H9 (cell line): ENCODE results near the gene CALN1. TPM values are rescaled to one million over a fixed set of nuclear protein-coding genes. Genes with fewer than 3 reads are reported as not detected.

Experiments used
- DNase-seq: peaks from one replicate; pipeline ENCODE4 v3.0.0-alpha.2; 2017
- H2AFZ ChIP-seq: one replicate; pipeline ENCODE4 v1.6.1; 2013; ENCODE audit warnings: mild to moderate bottlenecking, low read length, control low read depth, moderate library complexity
- H2AK5ac ChIP-seq: 2 replicates; pipeline ENCODE4 v1.6.1; 2013; ENCODE audit warnings: low read length, control low read depth, mixed read lengths; ENCODE audit not compliant: insufficient read length
- H2BK120ac ChIP-seq: one replicate; pipeline ENCODE4 v1.6.1; 2013; ENCODE audit warnings: low read depth, mild to moderate bottlenecking, low read length, control low read depth, inconsistent platforms; ENCODE audit not compliant: poor library complexity, severe bottlenecking
- H2BK12ac ChIP-seq: 2 replicates; pipeline ENCODE4 v1.6.1; 2013; ENCODE audit warnings: low read length, control low read depth, mixed read lengths, low read depth; ENCODE audit not compliant: insufficient read length
- H2BK15ac ChIP-seq: 2 replicates; pipeline ENCODE4 v1.6.1; 2013; ENCODE audit warnings: low read depth, low read length, control low read depth
- H2BK20ac ChIP-seq: one replicate; pipeline ENCODE4 v1.6.1; 2013; ENCODE audit warnings: low read depth, mild to moderate bottlenecking, low read length, control low read depth, inconsistent platforms; ENCODE audit not compliant: poor library complexity, severe bottlenecking
- H2BK5ac ChIP-seq: 2 replicates; pipeline ENCODE4 v1.6.1; 2013; ENCODE audit warnings: low read length, control low read depth, mixed read lengths; ENCODE audit not compliant: insufficient read length
- H3K14ac ChIP-seq: 2 replicates; pipeline ENCODE4 v1.6.1; 2013; ENCODE audit warnings: low read length, control low read depth; ENCODE audit not compliant: insufficient read depth
- H3K18ac ChIP-seq: 2 replicates; pipeline ENCODE4 v1.6.1; 2013; ENCODE audit warnings: low read depth, mild to moderate bottlenecking, mixed read lengths, low read length, control low read depth; ENCODE audit not compliant: insufficient read length
- H3K23ac ChIP-seq: 2 replicates; pipeline ENCODE4 v1.6.1; 2013; ENCODE audit warnings: low read length, control low read depth, mixed read lengths, low read depth; ENCODE audit not compliant: insufficient read length
- H3K23me2 ChIP-seq: 2 replicates; pipeline ENCODE4 v1.6.1; 2013; ENCODE audit warnings: low read depth, mild to moderate bottlenecking, mixed read lengths, low read length, control low read depth; ENCODE audit not compliant: insufficient read length, poor library complexity, severe bottlenecking
- H3K27ac ChIP-seq: 2 replicates; pipeline ENCODE4 v1.5.1; 2013; ENCODE audit warnings: low read length, control low read depth, mixed read lengths, low read depth; ENCODE audit not compliant: insufficient read length
- H3K27me3 ChIP-seq: 2 replicates; pipeline ENCODE4 v1.6.1; 2013; ENCODE audit warnings: low read length, control low read depth, inconsistent platforms; ENCODE audit not compliant: insufficient read depth
- H3K4ac ChIP-seq: 2 replicates; pipeline ENCODE4 v1.6.1; 2013; ENCODE audit warnings: low read depth, mild to moderate bottlenecking, control low read depth, inconsistent platforms, low read length, moderate library complexity
- H3K4me1 ChIP-seq: 2 replicates; pipeline ENCODE4 v1.6.1; 2013; ENCODE audit warnings: low read length, control low read depth, inconsistent platforms; ENCODE audit not compliant: insufficient read depth
- H3K4me2 ChIP-seq: 2 replicates; pipeline ENCODE4 v1.6.1; 2013; ENCODE audit warnings: low read length, control low read depth, mixed read lengths; ENCODE audit not compliant: insufficient read length, insufficient read depth
- H3K56ac ChIP-seq: 2 replicates; pipeline ENCODE4 v1.6.1; 2013; ENCODE audit warnings: low read depth, mild to moderate bottlenecking, mixed read lengths, low read length, control low read depth; ENCODE audit not compliant: insufficient read length
- H3K79me1 ChIP-seq: 2 replicates; pipeline ENCODE4 v1.6.1; 2013; ENCODE audit warnings: low read depth, mild to moderate bottlenecking, moderate library complexity, low read length, control low read depth, inconsistent platforms; ENCODE audit not compliant: insufficient read depth, poor library complexity, severe bottlenecking
- H3K79me2 ChIP-seq: 2 replicates; pipeline ENCODE4 v1.6.1; 2013; ENCODE audit warnings: low read length, control low read depth, inconsistent platforms; ENCODE audit not compliant: insufficient read depth
- H3K9ac ChIP-seq: 2 replicates; pipeline ENCODE4 v1.6.1; 2013; ENCODE audit warnings: low read length, control low read depth, mixed read lengths; ENCODE audit not compliant: insufficient read length; ENCODE audit errors: extremely low read depth
- H3K9me3 ChIP-seq: one replicate; pipeline ENCODE4 v1.6.1; 2013; ENCODE audit warnings: low read depth, low read length, inconsistent platforms; ENCODE audit not compliant: control insufficient read depth
- H3T11ph ChIP-seq: one replicate; pipeline ENCODE4 v1.6.1; 2013; ENCODE audit warnings: mild to moderate bottlenecking, low read length, control low read depth, inconsistent platforms
- H4K20me1 ChIP-seq: one replicate; pipeline ENCODE4 v1.6.1; 2013; ENCODE audit not compliant: control insufficient read depth, insufficient read length, insufficient read depth
- H4K5ac ChIP-seq: 2 replicates; pipeline ENCODE4 v1.6.1; 2013; ENCODE audit warnings: low read depth, mild to moderate bottlenecking, mixed read lengths, low read length, control low read depth; ENCODE audit not compliant: insufficient read length
- H4K8ac ChIP-seq: replicated peaks from 2 replicates; pipeline ENCODE4 v1.6.1; 2013; ENCODE audit warnings: low read length, control low read depth, mixed read lengths, low read depth; ENCODE audit not compliant: insufficient read length
- H4K91ac ChIP-seq: 2 replicates; pipeline ENCODE4 v1.6.1; 2013; ENCODE audit warnings: low read depth, mild to moderate bottlenecking, moderate library complexity, mixed read lengths, low read length, control low read depth; ENCODE audit not compliant: insufficient read length
- H3K27ac Mint-ChIP-seq, 3 experiments: 2 replicates in 2 of 3; 3 replicates in 1 of 3; pipeline ENCODE4 v1.8.0; 2020 to 2021; ENCODE audit warnings: mixed read lengths in 3 of 3, mild to moderate bottlenecking in 1 of 3, moderate library complexity in 1 of 3
- H3K27me3 Mint-ChIP-seq: 2 replicates; pipeline ENCODE4 v1.8.0; 2021; ENCODE audit warnings: low read depth, mild to moderate bottlenecking, moderate library complexity, mixed read lengths
- H3K36me3 Mint-ChIP-seq, 3 experiments: 2 replicates in 2 of 3; 3 replicates in 1 of 3; pipeline ENCODE4 v1.8.0; 2020 to 2021; ENCODE audit warnings: low read depth in 3 of 3, mixed read lengths in 3 of 3; ENCODE audit not compliant: insufficient read depth in 1 of 3
- H3K4me1 Mint-ChIP-seq, 2 experiments: 2 replicates each; pipeline ENCODE4 v1.8.0; 2020; ENCODE audit warnings: mixed read lengths in 2 of 2
- H3K4me3 Mint-ChIP-seq, 2 experiments: 2 replicates in 1 of 2; 3 replicates in 1 of 2; pipeline ENCODE4 v1.8.0; 2020 to 2021; ENCODE audit warnings: mild to moderate bottlenecking in 2 of 2, mixed read lengths in 2 of 2, moderate library complexity in 1 of 2
- H3K9me3 Mint-ChIP-seq, 2 experiments: 2 replicates in 1 of 2; 3 replicates in 1 of 2; pipeline ENCODE4 v1.8.0; 2020; ENCODE audit warnings: mild to moderate bottlenecking in 2 of 2, mixed read lengths in 2 of 2, moderate library complexity in 1 of 2
- CTCF ChIP-seq: fragments of 200-600 bp; sonication (generic); conservative IDR thresholded peaks from 3 replicates; pipeline ENCODE4 v1.8.0; 2021; ENCODE audit warnings: antibody characterized with exemption, mild to moderate bottlenecking
- WGBS: extraction: QIAGEN DNeasy Blood & Tissue Kit; methylation state at CpG from one replicate; pipeline ENCODE4 v1.1.7; 2013; ENCODE audit warnings: missing lambda C conversion rate, low lambda C conversion rate, mixed read lengths; ENCODE audit not compliant: insufficient read length; ENCODE audit errors: extremely low coverage; 5-methylcytosine and 5-hydroxymethylcytosine counted together
- total RNA-seq: library from RNA; stranded (reverse); gene quantifications from 2 replicates; pipeline ENCODE4 v1.2.1, GENCODE V29; 2021

The CALN1 gene
- total RNA-seq, 1 experiment from 2014 or later = 2.8 TPM

GRCh38 chr7:72156671-72157070, 255.5 kb downstream of the CALN1 start:
- Histone ChIP-seq H3K4me2 (no peak overlapping the region), H3K79me1 (no peaks in the 10 kb centered on the region), H4K91ac (no peak overlapping the region), H3K4me1 (no peaks in the 10 kb centered on the region), H2BK20ac (no peak overlapping the region), H3K23ac (no peak overlapping the region), H3K9me3 (no peaks in the 10 kb centered on the region), H4K8ac (no peak overlapping the region), H2BK15ac (no peak overlapping the region), H2BK5ac (no peak overlapping the region), H3T11ph (no peak overlapping the region), H2BK12ac (no peak overlapping the region), H3K56ac (no peak overlapping the region), H3K79me2 (no peaks in the 10 kb centered on the region), H2BK120ac (no peak overlapping the region), H3K27ac (no peak overlapping the region), H3K23me2 (no peaks in the 10 kb centered on the region), H3K18ac (no peak overlapping the region), H3K4ac (no peak overlapping the region), H2AFZ (no peak overlapping the region), H3K9ac (no peak overlapping the region), H2AK5ac (no peak overlapping the region), H3K14ac (no peak overlapping the region), H4K5ac (no peak overlapping the region), H4K20me1 (no peaks in the 10 kb centered on the region), H3K27me3 (no peaks in the 10 kb centered on the region)
- no CpG with 5 or more reads among the region's 3 CpGs for WGBS
- Mint-ChIP-seq H3K27me3 (no peaks in the 10 kb centered on the region; the same call in 1 of the 2 replicates), H3K27ac (no peak overlapping the region; a peak in 1 of 7 replicates), H3K4me3 (no peak overlapping the region), H3K4me1 (peaks cover 0 to 5% of the 10 kb centered on the region in 2 experiments; a peak in 2 of 4 replicates), H3K36me3 (no peaks in the 10 kb centered on the region), H3K9me3 (no peaks in the 10 kb centered on the region)
- no peak for DNase-seq
- TF ChIP-seq CTCF = no peak
